Neural progenitor cell (in vitro differentiated cells): ENCODE results near the gene CFH.

Experiments used
- EZH2 ChIP-seq: fragments of 200-600 bp; sonication (generic); IDR thresholded peaks from 2 replicates; pipeline ENCODE4 v1.6.1; 2017; ENCODE audit warnings: antibody characterized with exemption, mild to moderate bottlenecking, moderate library complexity
- EZH2phosphoT487 ChIP-seq: fragments of 200-600 bp; sonication (generic); IDR thresholded peaks from 2 replicates; pipeline ENCODE4 v1.6.1; 2017; ENCODE audit warnings: antibody characterized with exemption
- TF ChIP-seq, protein P1 (sequence below): fragments of 200-600 bp; sonication (generic); IDR thresholded peaks from 2 replicates; pipeline ENCODE4 v1.5.1; 2017; ENCODE audit warnings: antibody characterized with exemption, mild to moderate bottlenecking

DNA sequence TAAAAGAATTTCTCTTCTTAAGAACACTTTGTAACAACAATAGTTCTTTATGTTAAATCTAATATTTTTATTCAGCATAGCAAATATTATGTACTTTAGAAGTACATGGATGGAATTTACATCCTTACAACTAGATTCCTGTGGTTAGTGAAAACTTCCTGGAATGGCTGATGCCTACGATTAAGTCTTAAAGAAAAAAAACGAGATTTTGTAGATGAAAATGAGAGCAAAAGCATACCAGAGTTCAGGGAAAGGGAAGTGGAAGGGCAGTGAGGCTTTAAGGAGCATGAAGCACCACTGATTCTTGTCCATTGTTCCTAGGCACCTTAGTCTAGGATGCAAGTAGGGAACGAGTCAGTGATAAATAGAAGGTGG lies 26.7 kb downstream of the CFH start:
- TF ChIP-seq, protein P1, sequence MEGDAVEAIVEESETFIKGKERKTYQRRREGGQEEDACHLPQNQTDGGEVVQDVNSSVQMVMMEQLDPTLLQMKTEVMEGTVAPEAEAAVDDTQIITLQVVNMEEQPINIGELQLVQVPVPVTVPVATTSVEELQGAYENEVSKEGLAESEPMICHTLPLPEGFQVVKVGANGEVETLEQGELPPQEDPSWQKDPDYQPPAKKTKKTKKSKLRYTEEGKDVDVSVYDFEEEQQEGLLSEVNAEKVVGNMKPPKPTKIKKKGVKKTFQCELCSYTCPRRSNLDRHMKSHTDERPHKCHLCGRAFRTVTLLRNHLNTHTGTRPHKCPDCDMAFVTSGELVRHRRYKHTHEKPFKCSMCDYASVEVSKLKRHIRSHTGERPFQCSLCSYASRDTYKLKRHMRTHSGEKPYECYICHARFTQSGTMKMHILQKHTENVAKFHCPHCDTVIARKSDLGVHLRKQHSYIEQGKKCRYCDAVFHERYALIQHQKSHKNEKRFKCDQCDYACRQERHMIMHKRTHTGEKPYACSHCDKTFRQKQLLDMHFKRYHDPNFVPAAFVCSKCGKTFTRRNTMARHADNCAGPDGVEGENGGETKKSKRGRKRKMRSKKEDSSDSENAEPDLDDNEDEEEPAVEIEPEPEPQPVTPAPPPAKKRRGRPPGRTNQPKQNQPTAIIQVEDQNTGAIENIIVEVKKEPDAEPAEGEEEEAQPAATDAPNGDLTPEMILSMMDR: no peak
- TF ChIP-seq EZH2 (no peak), EZH2phosphoT487 (no peak)
